Endodermal cell (in vitro differentiated cells): ENCODE data around the gene WDR90. TPM values are rescaled to one million over a fixed set of nuclear protein-coding genes. Genes with fewer than 3 reads are reported as not detected.

ENCODE experiments used
- DNase-seq: peaks from one replicate; pipeline ENCODE4 v3.0.0-alpha.2; 2017
- H3K27ac ChIP-seq: 2 replicates; pipeline ENCODE4 v1.5.1; 2013; ENCODE audit warnings: mild to moderate bottlenecking, low read depth, low read length, moderate library complexity
- H3K27me3 ChIP-seq: 2 replicates; pipeline ENCODE4 v1.6.1; 2013; ENCODE audit warnings: mild to moderate bottlenecking, low read length, moderate library complexity; ENCODE audit not compliant: insufficient read depth, control insufficient read depth, poor library complexity, severe bottlenecking
- H3K36me3 ChIP-seq: 2 replicates; pipeline ENCODE4 v1.7.0; 2013; ENCODE audit warnings: mild to moderate bottlenecking, low read length, moderate library complexity; ENCODE audit not compliant: control insufficient read depth, insufficient read depth
- H3K4me1 ChIP-seq: one replicate; pipeline ENCODE4 v1.7.0; 2013; ENCODE audit warnings: low read length; ENCODE audit not compliant: control insufficient read depth, insufficient read depth
- H3K4me3 ChIP-seq: 2 replicates; pipeline ENCODE4 v1.5.1; 2013; ENCODE audit warnings: mild to moderate bottlenecking, low read length, moderate library complexity
- H3K9ac ChIP-seq: 2 replicates; pipeline ENCODE4 v1.6.1; 2013; ENCODE audit warnings: mild to moderate bottlenecking, low read length, moderate library complexity; ENCODE audit not compliant: poor library complexity, severe bottlenecking; ENCODE audit errors: extremely low read depth
- H3K9me3 ChIP-seq: 2 replicates; pipeline ENCODE4 v1.6.1; 2013; ENCODE audit warnings: mild to moderate bottlenecking, low read length, moderate library complexity; ENCODE audit not compliant: control insufficient read depth
- H3K27ac Mint-ChIP-seq: 2 replicates; pipeline ENCODE4 v1.8.0; 2020; ENCODE audit warnings: mixed read lengths
- H3K27me3 Mint-ChIP-seq: 2 replicates; pipeline ENCODE4 v1.8.0; 2021; ENCODE audit warnings: mild to moderate bottlenecking, mixed read lengths; ENCODE audit not compliant: insufficient read depth
- H3K36me3 Mint-ChIP-seq: 2 replicates; pipeline ENCODE4 v1.8.0; 2020; ENCODE audit warnings: low read depth, mixed read lengths
- H3K4me1 Mint-ChIP-seq: 2 replicates; pipeline ENCODE4 v1.8.0; 2020; ENCODE audit warnings: mixed read lengths
- H3K4me3 Mint-ChIP-seq: 2 replicates; pipeline ENCODE4 v1.8.0; 2020; ENCODE audit warnings: mild to moderate bottlenecking, moderate library complexity, mixed read lengths
- H3K9me3 Mint-ChIP-seq: 2 replicates; pipeline ENCODE4 v1.8.0; 2020; ENCODE audit warnings: mild to moderate bottlenecking, mixed read lengths
- WGBS, 2 experiments: methylation state at CpG; one replicate each; pipeline versions ENCODE4 v1.1.5 to v1.1.7; 2013; ENCODE audit warnings: missing lambda C conversion rate in 2 of 2, mixed read lengths in 1 of 2; ENCODE audit not compliant: insufficient coverage in 1 of 2, insufficient read length in 1 of 2; 5-methylcytosine and 5-hydroxymethylcytosine counted together
- total RNA-seq, 2 donors: library from RNA; stranded (reverse); fragmentation: NEBNext Ultra II Directional in 1 of 2; extraction: Animal tissue kit (Norgen Biotek cat#: 25700) in 1 of 2; gene quantifications; 2 replicates in 1 of 2; 3 replicates in 1 of 2; pipeline ENCODE4 v1.2.1, GENCODE V29; 2021
- TF ChIP-seq, protein P1 (sequence below): fragments of 200-600 bp; sonication (generic); conservative IDR thresholded peaks from 2 replicates; pipeline ENCODE4 v1.5.0; 2021; ENCODE audit warnings: antibody characterized with exemption, mild to moderate bottlenecking

WDR90 gene
- total RNA-seq, 2 donors from 2014 or later, result 112 to 120 TPM

DNA sequence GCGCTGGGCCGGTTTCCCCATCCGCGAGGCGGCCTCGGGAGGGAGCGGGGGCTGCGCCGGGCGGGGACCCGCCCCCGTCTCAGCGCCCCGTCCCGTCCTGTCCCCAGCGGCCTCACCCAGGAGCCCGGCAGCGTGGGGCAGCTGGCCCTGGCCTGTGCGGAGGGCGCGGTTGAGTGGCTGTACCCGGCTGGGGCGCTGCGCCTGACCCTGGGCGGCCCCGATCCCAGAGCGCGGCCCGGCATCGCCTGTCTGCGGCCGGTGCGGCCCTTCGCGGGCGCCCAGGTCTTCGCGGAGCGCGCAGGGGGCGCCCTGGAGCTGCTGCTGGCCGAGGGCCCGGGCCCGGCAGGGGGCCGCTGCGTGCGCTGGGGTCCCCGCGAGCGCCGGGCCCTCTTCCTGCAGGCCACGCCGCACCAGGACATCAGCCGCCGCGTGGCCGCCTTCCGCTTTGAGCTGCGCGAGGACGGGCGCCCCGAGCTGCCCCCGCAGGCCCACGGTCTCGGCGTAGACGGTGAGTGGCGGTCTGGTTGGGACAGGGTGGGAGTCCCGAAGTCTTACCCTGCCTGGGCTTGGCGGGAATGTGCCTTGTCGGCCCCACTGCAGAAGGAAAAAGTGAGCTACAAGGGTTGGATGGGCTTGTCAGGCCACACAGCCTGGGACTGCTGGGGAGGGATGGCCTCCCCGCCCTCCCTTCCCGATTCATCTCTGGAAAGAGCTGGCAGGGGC is 66.5 kb downstream of the WDR90 start:
- peaks cover 34% of the 10 kb centered on the region for H3K27me3 ChIP-seq
- H3K36me3 ChIP-seq, result no peaks in the 10 kb centered on the region
- DNase-seq, result peak; percentile 79
- TF ChIP-seq, protein P1, sequence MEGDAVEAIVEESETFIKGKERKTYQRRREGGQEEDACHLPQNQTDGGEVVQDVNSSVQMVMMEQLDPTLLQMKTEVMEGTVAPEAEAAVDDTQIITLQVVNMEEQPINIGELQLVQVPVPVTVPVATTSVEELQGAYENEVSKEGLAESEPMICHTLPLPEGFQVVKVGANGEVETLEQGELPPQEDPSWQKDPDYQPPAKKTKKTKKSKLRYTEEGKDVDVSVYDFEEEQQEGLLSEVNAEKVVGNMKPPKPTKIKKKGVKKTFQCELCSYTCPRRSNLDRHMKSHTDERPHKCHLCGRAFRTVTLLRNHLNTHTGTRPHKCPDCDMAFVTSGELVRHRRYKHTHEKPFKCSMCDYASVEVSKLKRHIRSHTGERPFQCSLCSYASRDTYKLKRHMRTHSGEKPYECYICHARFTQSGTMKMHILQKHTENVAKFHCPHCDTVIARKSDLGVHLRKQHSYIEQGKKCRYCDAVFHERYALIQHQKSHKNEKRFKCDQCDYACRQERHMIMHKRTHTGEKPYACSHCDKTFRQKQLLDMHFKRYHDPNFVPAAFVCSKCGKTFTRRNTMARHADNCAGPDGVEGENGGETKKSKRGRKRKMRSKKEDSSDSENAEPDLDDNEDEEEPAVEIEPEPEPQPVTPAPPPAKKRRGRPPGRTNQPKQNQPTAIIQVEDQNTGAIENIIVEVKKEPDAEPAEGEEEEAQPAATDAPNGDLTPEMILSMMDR, result peak; percentile 53
- no peaks in the 10 kb centered on the region for H3K9me3 ChIP-seq
- Mint-ChIP-seq H3K27me3 (peaks cover 30% of the 10 kb centered on the region), H3K4me1 (peaks cover 9% of the 10 kb centered on the region), H3K4me3 (peak overlapping the region; percentile 49), H3K27ac (no peak overlapping the region), H3K9me3 (no peaks in the 10 kb centered on the region), H3K36me3 (no peaks in the 10 kb centered on the region)
- peak overlapping the region; percentile 68 for H3K27ac ChIP-seq
- H3K4me3 ChIP-seq, result peak overlapping the region; percentile 60
- peaks cover 8% of the 10 kb centered on the region for H3K4me1 ChIP-seq
- WGBS, 2 experiments, result 5 to 8% methylated on average over 11 to 74 of the region's 74 CpGs
- no peak overlapping the region for H3K9ac ChIP-seq

- Histone ChIP-seq H3K9ac (no peak overlapping the region), H3K27ac (peak overlapping the region; percentile 68), H3K4me1 (peaks cover 8% of the 10 kb centered on the region), H3K9me3 (no peaks in the 10 kb centered on the region), H3K36me3 (no peaks in the 10 kb centered on the region), H3K4me3 (peak overlapping the region; percentile 40), H3K27me3 (peaks cover 28% of the 10 kb centered on the region)
- Mint-ChIP-seq H3K36me3 (no peaks in the 10 kb centered on the region), H3K27me3 (peaks cover 29% of the 10 kb centered on the region), H3K27ac (no peak overlapping the region), H3K4me1 (peaks cover 9% of the 10 kb centered on the region), H3K4me3 (peak overlapping the region; percentile 49), H3K9me3 (no peaks in the 10 kb centered on the region)
- TF ChIP-seq, protein P1, result no peak
- DNase-seq, result peak; percentile 63
- 6 to 33% methylated on average over 2 to 12 of the region's 12 CpGs for WGBS, 2 experiments
Measured at GRCh38 chr16:716200-716568, 67.0 kb downstream of the WDR90 start.

DNA sequence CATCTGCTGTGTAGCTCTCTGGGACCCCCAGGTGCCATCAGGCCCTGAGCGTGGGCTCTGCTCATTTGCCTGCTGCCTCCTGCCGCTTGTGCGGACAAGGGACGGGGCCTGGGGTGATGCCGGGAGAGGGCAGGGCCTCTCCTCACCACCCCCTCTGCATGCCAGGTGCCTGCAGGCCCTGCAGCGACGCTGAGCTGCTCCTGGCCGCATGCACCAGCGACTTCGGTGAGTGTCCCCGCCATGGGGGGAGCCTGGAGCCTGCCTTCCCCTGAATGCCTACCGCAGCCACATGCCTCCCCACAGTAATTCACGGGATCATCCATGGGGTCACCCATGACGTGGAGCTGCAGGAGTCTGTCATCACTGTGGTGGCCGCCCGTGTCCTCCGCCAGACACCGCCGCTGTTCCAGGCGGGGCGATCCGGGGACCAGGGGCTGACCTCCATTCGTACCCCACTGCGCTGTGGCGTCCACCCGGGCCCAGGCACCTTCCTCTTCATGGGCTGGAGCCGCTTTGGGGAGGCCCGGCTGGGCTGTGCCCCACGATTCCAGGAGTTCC is 67.7 kb downstream of the WDR90 start:
- H3K27ac ChIP-seq, result no peak overlapping the region
- no peak overlapping the region for H3K9ac ChIP-seq
- no peak overlapping the region for H3K4me3 ChIP-seq
- H3K27me3 Mint-ChIP-seq, result peaks cover 23% of the 10 kb centered on the region
- H3K36me3 ChIP-seq, result no peaks in the 10 kb centered on the region
- peaks cover 24% of the 10 kb centered on the region for H3K27me3 ChIP-seq
- H3K9me3 Mint-ChIP-seq, result no peaks in the 10 kb centered on the region
- H3K27ac Mint-ChIP-seq, result no peak overlapping the region
- H3K36me3 Mint-ChIP-seq, result no peaks in the 10 kb centered on the region
- H3K4me1 Mint-ChIP-seq, result peaks cover 9% of the 10 kb centered on the region
- no peaks in the 10 kb centered on the region for H3K9me3 ChIP-seq
- H3K4me3 Mint-ChIP-seq, result no peak overlapping the region
- no peak for DNase-seq
- TF ChIP-seq, protein P1, result no peak
- WGBS, 2 experiments, result 84 to 90% methylated on average over 23 to 29 of the region's 29 CpGs
- H3K4me1 ChIP-seq, result peaks cover 8% of the 10 kb centered on the region

Other genes with a start within 250 kb of the WDR90 start
- gene DECR2, start 247.5 kb upstream of the WDR90 start, total RNA-seq, result 10 to 100 TPM; 31.8 to 43.5 TPM
- gene RAB11FIP3, start 223.7 kb upstream of the WDR90 start, total RNA-seq, result 10 to 100 TPM; 62.7 to 68.9 TPM
- 10 to 100 TPM; 55.3 to 76.1 TPM for gene CAPN15, start 121.7 kb upstream of the WDR90 start, total RNA-seq
- gene PRR35, start 89.0 kb upstream of the WDR90 start, total RNA-seq, result under 1 TPM; 0.29 to 0.62 TPM
- gene NHLRC4, start 82.4 kb upstream of the WDR90 start, total RNA-seq, result 1 to 10 TPM; 1.1 TPM
- 100 to 1,000 TPM; 128 to 129 TPM for gene PIGQ, start 79.4 kb upstream of the WDR90 start, total RNA-seq
- gene RAB40C, start 59.3 kb upstream of the WDR90 start, total RNA-seq, result 10 to 100 TPM; 21.3 to 25.9 TPM
- gene WFIKKN1, start 18.4 kb upstream of the WDR90 start, total RNA-seq, result 10 to 100 TPM in 1 of 2 donors, 1 to 10 TPM in 1; 7.7 to 11.6 TPM
- gene METTL26, start 13.1 kb upstream of the WDR90 start, total RNA-seq, result 10 to 100 TPM; 72.1 to 79.8 TPM
- gene MCRIP2, start 7.5 kb upstream of the WDR90 start, total RNA-seq, result 10 to 100 TPM; 22.8 to 34.2 TPM
- 100 to 1,000 TPM; 180 to 193 TPM for gene RHOT2, start 18.8 kb downstream of the WDR90 start, total RNA-seq
- 1 to 10 TPM; 3.7 to 5.1 TPM for gene RHBDL1, start 26.3 kb downstream of the WDR90 start, total RNA-seq
- gene STUB1, start 31.0 kb downstream of the WDR90 start, total RNA-seq, result 100 to 1,000 TPM; 105 to 124 TPM
- 10 to 100 TPM; 48.8 to 55.6 TPM for gene JMJD8, start 35.0 kb downstream of the WDR90 start, total RNA-seq
- 10 to 100 TPM; 20.8 to 21.5 TPM for gene WDR24, start 41.0 kb downstream of the WDR90 start, total RNA-seq
- gene FBXL16, start 56.4 kb downstream of the WDR90 start, total RNA-seq, result 1 to 10 TPM in 1 of 2 donors, under 1 TPM in 1; 0.38 to 2.2 TPM
- gene METRN, start 65.8 kb downstream of the WDR90 start, total RNA-seq, result 10 to 100 TPM; 33.4 to 38.5 TPM
- 10 to 100 TPM; 36.9 to 40.6 TPM for gene ANTKMT, start 71.8 kb downstream of the WDR90 start, total RNA-seq
- gene CCDC78, start 77.1 kb downstream of the WDR90 start, total RNA-seq, result 1 to 10 TPM; 6.5 to 8.1 TPM
- gene HAGHL, start 77.7 kb downstream of the WDR90 start, total RNA-seq, result 10 to 100 TPM in 1 of 2 donors, 1 to 10 TPM in 1; 8.9 to 11.4 TPM
- gene CIAO3, start 91.6 kb downstream of the WDR90 start, total RNA-seq, result 10 to 100 TPM; 41.4 to 43.3 TPM
- gene MSLN, start 111.4 kb downstream of the WDR90 start, total RNA-seq, result under 1 TPM; 0.42 to 0.86 TPM
- gene RPUSD1, start 139.0 kb downstream of the WDR90 start, total RNA-seq, result 10 to 100 TPM; 24.1 to 34.4 TPM
- 100 to 1,000 TPM; 158 to 169 TPM for gene CHTF18, start 139.3 kb downstream of the WDR90 start, total RNA-seq
- gene GNG13, start 151.4 kb downstream of the WDR90 start, total RNA-seq, result not detected